Measurements from ENCODE around the gene ZNF296.

The ZNF296 gene

GRCh38 chr19:45099467-45100191 is 23.4 kb upstream of the ZNF296 start:
- no peak for DNase-seq (ENCODE audit: low read depth in 2 of 2)
- H3K4me3 ChIP-seq (replicated peaks in 1 of 2; ENCODE audit: low read depth in 2 of 2, low read length in 2 of 2): no peak overlapping the region
- no peak for TF ChIP-seq CTCF (IDR thresholded peaks at IDR 0.05; ENCODE audit: low read depth, low read length)

DNA sequence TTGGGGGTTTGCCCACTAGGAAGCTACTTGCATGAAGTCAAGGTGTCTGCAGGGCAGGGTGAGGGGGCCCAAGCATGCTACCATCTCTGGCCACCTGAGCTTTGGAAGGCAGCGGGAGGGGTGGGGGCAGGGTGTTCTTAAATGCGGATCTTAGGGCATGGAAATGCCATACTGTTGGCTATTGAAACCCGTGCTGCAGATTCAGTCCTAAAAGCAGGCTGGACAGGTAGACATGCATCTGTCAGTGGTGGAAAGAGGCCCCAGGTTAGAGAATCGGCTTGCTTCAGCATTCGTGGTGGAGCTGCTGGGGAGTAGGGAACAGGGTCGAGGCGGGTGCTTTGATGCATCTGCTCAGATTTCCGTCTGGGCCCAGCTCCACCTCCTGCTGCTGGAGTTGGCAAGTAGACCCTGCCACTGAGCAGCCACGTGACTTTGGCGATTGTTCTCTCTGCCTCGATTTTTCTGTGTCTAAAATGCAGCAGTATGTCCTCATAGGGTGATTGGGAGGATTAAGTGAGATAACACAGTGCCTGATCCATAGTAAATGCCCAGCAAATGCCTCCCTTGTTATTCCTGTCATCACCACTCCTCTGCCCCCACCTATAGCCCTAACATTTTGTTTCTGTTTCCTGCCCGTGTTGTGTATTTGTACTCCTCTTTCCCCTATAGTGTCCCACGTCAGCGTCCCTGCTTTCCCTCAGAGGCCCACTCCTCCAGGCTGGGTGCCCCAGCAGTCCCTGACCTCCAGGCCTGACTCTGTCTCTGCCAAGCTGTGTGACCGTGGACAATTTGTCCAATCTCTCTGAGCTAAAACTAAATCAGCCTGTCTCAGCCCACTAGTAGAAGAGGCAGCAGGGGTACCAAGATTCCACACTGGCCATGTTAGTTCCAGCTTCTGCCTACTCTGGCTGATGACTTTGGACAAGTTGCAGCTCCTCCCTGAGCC is 22.5 kb upstream of the ZNF296 start:
- peak; percentile 47 to 71 for DNase-seq (ENCODE audit: low read depth in 2 of 2)
- peak overlapping the region in 1 of 2 donors; percentile 2 for H3K4me3 ChIP-seq (replicated peaks in 1 of 2; ENCODE audit: low read depth in 2 of 2, low read length in 2 of 2)
- no peak for TF ChIP-seq CTCF (IDR thresholded peaks at IDR 0.05; ENCODE audit: low read depth, low read length)

- TF ChIP-seq CTCF (IDR thresholded peaks at IDR 0.05; ENCODE audit: low read depth, low read length): no peak
- no peak overlapping the region for H3K4me3 ChIP-seq (replicated peaks in 1 of 2; ENCODE audit: low read depth in 2 of 2, low read length in 2 of 2)
- DNase-seq (ENCODE audit: low read depth in 2 of 2): peak; percentile 89 to 94
Observed at GRCh38 chr19:45097776-45098520, 21.7 kb upstream of the ZNF296 start.

DNA sequence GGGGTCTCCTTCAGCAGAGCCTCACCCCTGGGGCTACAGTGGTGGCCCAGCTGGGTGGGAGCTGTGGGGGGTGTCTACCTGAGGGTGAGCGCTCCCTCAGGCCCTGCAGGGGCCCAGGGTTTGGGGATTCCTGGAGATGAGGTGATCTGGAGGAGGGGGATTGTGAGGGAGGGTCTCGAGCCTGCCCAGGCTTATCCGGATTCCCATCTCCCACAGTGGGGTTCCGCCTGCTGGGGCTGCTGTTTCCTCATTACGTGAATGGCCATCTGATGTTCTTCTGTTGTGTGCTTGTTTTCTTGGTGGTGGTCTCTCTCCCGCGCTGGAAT is 21.1 kb upstream of the ZNF296 start:
- no peak for DNase-seq (ENCODE audit: low read depth in 2 of 2)
- TF ChIP-seq CTCF (IDR thresholded peaks at IDR 0.05; ENCODE audit: low read depth, low read length): no peak
- no peak overlapping the region for H3K4me3 ChIP-seq (replicated peaks in 1 of 2; ENCODE audit: low read depth in 2 of 2, low read length in 2 of 2)

GRCh38 chr19:45096700-45097099 is 20.4 kb upstream of the ZNF296 start:
- DNase-seq (ENCODE audit: low read depth in 2 of 2): no peak
- no peak for TF ChIP-seq CTCF (IDR thresholded peaks at IDR 0.05; ENCODE audit: low read depth, low read length)
- no peak overlapping the region for H3K4me3 ChIP-seq (replicated peaks in 1 of 2; ENCODE audit: low read depth in 2 of 2, low read length in 2 of 2)

- no peak for TF ChIP-seq CTCF (IDR thresholded peaks at IDR 0.05; ENCODE audit: low read depth, low read length)
- DNase-seq (ENCODE audit: low read depth in 2 of 2): no peak
- H3K4me3 ChIP-seq (replicated peaks in 1 of 2; ENCODE audit: low read depth in 2 of 2, low read length in 2 of 2): no peak overlapping the region
Observed at GRCh38 chr19:45095496-45096413, 19.5 kb upstream of the ZNF296 start.

Data from cardiac fibroblast (primary cell).